HUES64 (cell line): Measurements from ENCODE around the gene TMEM144.

ENCODE experiments used
- H3K27ac ChIP-seq: 2 replicates; pipeline ENCODE4 v1.7.0; 2013; ENCODE audit warnings: low read depth, low read length, inconsistent platforms
- H3K27me3 ChIP-seq: 2 replicates; pipeline ENCODE4 v1.6.1; 2013; ENCODE audit warnings: mild to moderate bottlenecking, low read length; ENCODE audit not compliant: insufficient read depth
- H3K36me3 ChIP-seq: 2 replicates; pipeline ENCODE4 v1.6.1; 2013; ENCODE audit warnings: mild to moderate bottlenecking, low read length; ENCODE audit not compliant: insufficient read depth
- H3K4me1 ChIP-seq: 2 replicates; pipeline ENCODE4 v1.6.1; 2013; ENCODE audit warnings: mild to moderate bottlenecking, low read length, moderate library complexity; ENCODE audit not compliant: insufficient read depth
- H3K4me3 ChIP-seq: 2 replicates; pipeline ENCODE4 v1.5.1; 2013; ENCODE audit warnings: mild to moderate bottlenecking, low read length, moderate library complexity
- H3K9ac ChIP-seq: 2 replicates; pipeline ENCODE4 v1.6.1; 2013; ENCODE audit warnings: mild to moderate bottlenecking, low read depth, low read length
- H3K9me3 ChIP-seq: 2 replicates; pipeline ENCODE4 v1.6.1; 2013; ENCODE audit warnings: low read depth, low read length; ENCODE audit not compliant: insufficient read depth
- WGBS: fragments of 150-250, 120-280 bp; methylation state at CpG from one replicate; pipeline ENCODE4 v1.1.7; 2013; ENCODE audit warnings: missing lambda C conversion rate; 5-methylcytosine and 5-hydroxymethylcytosine counted together

The TMEM144 gene

DNA sequence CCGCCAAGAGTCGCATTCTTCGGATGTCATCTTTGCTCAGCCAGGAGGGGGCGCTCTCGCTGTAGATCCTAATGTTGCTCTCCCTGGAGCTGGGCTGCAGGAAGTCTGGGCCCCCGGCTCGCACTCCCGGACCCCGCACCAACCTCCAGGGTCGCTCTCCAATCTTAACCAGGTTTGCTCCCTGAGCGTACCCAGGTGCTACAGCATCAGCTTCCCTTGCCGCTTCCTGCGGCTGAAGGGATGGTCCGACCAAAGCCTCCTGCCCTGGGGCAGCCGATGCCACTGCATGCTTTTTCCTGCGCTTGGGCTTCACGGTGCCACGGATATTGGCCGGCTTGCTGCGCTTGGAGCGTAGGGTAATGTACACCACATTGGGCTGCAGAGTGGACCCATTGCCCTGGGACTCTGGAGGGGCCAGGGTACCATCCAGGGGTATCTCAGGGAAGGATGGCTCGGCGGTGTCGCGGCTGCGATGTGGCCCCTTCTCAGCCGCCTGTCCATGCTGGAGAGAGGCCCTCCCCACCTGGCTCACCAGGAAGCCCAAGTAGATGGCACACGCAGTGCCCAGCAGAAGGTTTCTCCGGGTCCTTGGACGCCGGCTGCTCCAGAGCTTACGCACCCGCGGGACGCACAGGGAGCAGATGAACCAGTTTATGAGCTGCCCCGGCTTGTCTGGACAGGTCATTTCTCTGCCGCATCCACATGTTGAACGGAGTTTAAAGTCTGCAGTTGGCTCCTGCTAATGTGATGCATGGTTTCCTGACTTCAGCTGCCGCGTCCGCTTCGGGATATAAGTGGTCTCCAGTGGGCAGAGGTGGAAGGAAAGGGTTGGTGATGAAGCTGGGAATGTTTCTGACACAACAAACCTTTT is 39.4 kb upstream of the TMEM144 start:
- 96% methylated on average over 42 of the region's 42 CpGs for whole genome bisulfite sequencing

DNA sequence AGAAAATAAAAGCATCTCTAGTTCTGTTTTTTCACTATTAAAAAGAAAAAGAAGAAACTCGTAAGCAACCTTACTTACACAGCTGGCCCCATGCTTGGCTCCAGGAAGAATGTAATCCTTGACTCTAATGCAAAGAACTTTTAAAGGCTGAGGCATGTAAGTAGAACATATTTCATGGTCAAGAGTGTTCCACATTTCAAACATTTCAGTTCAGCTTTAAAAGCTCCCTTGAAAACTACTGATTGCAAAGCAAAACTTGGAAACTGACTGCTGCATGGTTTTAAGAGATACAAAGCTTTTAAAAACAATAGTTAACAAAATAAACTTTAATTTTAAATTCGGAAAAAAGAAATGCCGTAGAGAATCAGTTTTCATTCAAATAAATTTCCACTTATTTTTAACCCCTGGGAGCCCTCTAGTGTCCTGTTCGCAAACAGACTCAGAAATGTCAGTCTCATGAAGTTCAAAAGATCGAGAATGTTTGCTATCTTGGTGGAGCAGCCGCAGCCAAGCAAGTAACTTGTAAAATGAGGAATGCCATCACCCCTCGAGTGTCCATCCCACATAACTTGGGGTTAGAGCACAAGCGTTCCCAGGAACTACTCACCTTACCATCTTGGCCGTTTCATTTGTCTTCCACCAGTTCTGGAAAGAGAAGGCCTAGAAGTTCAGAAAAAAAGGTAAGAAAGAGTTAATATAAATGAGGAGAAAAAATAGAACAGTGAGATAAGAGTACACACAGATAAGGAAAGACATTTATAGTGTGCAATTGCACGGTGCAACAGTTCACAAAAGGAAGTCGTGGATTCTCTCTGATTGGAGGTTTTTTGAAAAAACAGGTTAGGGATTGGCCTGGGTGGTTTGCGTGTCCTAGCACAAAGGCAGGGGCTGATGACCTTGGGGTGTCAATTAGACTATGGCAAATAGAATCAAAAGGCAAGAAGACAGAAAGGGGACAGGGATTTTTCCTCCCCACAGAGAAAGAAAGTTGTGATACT is 37.7 kb upstream of the TMEM144 start, which contains the start of gene GASK1B:
GASK1B (minus strand) TSS at position 765 of the 998 bp plus-strand sequence. CDS start 1,650 bp downstream, outside the sequence.
- Histone ChIP-seq H3K27me3 (no peaks in the 10 kb centered on the region), H3K4me3 (peak within 1 kb of the TSS; percentile 26; the same call in 1 of the 2 replicates), H3K9me3 (no peaks in the 10 kb centered on the region), H3K27ac (no peak within 1 kb of the TSS), H3K9ac (no peak within 1 kb of the TSS), H3K36me3 (no peaks in the 10 kb centered on the region), H3K4me1 (peaks cover 2% of the 10 kb centered on the region; the same call in 1 of the 2 replicates)
- 53% methylated on average over 11 of the region's 12 CpGs for WGBS

More for the DNA sequence above, 39.4 kb upstream of the TMEM144 start:
- Histone ChIP-seq H3K4me3 (no peak overlapping the region), H3K9ac (no peak overlapping the region), H3K36me3 (no peaks in the 10 kb centered on the region), H3K4me1 (peaks cover 2% of the 10 kb centered on the region; the same call in 1 of the 2 replicates), H3K27ac (no peak overlapping the region), H3K9me3 (no peaks in the 10 kb centered on the region), H3K27me3 (no peaks in the 10 kb centered on the region)

DNA sequence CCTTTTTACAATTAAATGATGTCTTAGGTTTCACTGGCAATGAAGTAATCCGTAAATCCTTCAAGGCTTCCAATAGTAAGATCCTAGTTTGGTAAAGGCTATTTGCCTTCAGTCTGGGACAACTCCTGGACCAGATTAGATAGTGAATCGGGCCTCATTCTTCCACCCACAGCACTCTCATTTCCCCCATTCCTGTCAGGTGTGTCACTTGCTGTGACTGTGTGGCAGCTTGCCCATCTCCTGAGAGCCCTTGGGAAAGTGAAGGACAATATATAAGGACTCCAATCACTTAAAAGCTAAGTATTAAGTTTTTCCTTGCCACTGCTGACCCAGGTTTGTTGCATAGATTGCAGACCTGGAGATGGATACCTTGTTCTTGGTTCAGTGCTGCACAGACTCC is 34.2 kb upstream of the TMEM144 start:
- 77% methylated on average over 2 of the region's 2 CpGs for WGBS
- H3K4me1 ChIP-seq = peaks cover 2% of the 10 kb centered on the region; the same call in 1 of the 2 replicates
- H3K36me3 ChIP-seq = no peaks in the 10 kb centered on the region
- H3K9ac ChIP-seq = no peak overlapping the region
- no peak overlapping the region for H3K27ac ChIP-seq
- H3K9me3 ChIP-seq = no peaks in the 10 kb centered on the region
- no peak overlapping the region for H3K4me3 ChIP-seq
- H3K27me3 ChIP-seq = no peaks in the 10 kb centered on the region

DNA sequence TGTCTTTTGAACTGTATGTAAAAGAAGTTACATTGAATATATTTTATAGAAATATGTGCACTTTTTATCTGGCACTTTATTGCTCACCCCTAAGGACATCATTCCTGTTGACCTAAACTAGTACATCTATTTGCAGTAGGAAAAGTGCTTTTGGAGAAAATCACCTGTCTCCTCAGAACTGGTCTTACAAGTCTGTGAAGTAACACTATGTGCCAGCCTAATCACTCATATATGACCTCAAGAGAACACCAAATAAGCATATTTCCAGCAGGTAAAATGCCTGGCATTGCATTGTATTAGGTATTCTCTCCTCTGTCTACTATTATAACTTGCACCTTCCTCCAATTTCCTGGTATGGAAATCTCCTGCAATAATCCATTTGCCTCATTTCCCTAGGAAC is 33.5 kb upstream of the TMEM144 start:
- no peak overlapping the region for H3K27ac ChIP-seq
- no peak overlapping the region for H3K9ac ChIP-seq
- H3K4me3 ChIP-seq = no peak overlapping the region
- no peaks in the 10 kb centered on the region for H3K36me3 ChIP-seq
- peaks cover 2% of the 10 kb centered on the region; the same call in 1 of the 2 replicates for H3K4me1 ChIP-seq
- H3K9me3 ChIP-seq = no peaks in the 10 kb centered on the region
- no peaks in the 10 kb centered on the region for H3K27me3 ChIP-seq

DNA sequence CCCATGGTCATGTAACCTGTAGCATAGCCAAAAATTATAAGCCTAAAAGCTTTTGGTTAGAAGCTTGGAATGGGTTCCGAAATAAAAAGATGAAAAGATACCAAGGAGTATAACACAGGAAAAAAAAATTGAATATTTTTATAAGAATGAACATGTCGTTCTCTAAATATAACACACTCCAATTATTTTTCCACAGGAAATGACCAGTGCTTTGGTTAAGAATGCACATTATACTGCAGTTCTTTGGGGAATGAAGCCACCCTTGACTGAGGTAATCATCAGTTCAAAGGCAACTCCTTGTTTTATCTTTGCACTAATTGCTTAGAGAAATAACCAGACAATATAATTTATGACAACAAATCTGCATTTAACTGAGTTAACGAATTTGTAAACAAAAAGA is 30.8 kb upstream of the TMEM144 start:
- H3K9me3 ChIP-seq = no peaks in the 10 kb centered on the region
- no peak overlapping the region for H3K27ac ChIP-seq
- no peak overlapping the region for H3K9ac ChIP-seq
- 100% methylated on average over 3 of the region's 3 CpGs for WGBS
- no peak overlapping the region for H3K4me3 ChIP-seq
- no peaks in the 10 kb centered on the region for H3K36me3 ChIP-seq
- H3K4me1 ChIP-seq = no peaks in the 10 kb centered on the region
- no peaks in the 10 kb centered on the region for H3K27me3 ChIP-seq

DNA sequence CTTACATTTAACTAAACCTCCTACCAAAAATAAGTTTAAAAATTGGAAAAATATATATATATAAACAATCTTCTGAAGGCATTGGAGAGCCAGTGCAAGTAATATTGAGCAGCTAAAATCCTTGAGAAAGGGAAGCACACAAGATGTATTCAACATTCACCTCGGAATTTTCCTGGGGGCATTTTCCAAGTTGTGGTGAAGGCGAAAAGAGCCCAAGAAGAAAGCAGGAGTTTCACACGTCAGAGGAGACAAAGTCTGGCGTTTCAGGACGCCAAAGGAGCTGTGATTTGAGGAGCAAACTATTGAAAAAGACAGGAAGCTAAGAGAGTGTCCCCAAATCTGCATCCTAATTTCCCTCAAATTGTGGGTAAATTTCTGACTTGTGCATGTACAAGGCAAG is 28.4 kb upstream of the TMEM144 start:
- H3K36me3 ChIP-seq = no peaks in the 10 kb centered on the region
- no peaks in the 10 kb centered on the region for H3K9me3 ChIP-seq
- no peak overlapping the region for H3K27ac ChIP-seq
- H3K9ac ChIP-seq = no peak overlapping the region
- H3K4me1 ChIP-seq = no peaks in the 10 kb centered on the region
- H3K4me3 ChIP-seq = no peak overlapping the region
- 78% methylated on average over 5 of the region's 5 CpGs for WGBS
- no peaks in the 10 kb centered on the region for H3K27me3 ChIP-seq

DNA sequence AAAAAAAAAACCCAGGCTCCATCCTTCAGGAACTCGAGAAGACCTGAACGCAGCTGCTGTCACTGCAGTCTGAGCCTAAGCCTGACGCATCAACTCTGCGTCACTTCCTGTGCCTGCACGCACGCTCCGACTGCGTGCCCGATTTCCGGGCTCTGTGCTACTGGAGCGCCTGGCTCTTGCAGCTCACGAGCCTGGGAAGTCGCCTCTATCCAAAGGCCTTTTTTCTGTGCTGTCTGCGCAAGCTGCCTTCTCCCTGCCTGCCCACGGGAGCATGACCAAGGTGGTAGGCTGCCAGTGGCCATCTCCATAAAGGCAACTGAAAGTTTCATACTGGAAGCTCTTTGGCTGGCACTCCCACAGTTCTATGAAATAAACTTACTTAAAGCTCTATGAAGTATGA is 27.6 kb upstream of the TMEM144 start:
- H3K36me3 ChIP-seq = no peaks in the 10 kb centered on the region
- WGBS = 95% methylated on average over 15 of the region's 15 CpGs
- H3K9me3 ChIP-seq = no peaks in the 10 kb centered on the region
- no peak overlapping the region for H3K4me3 ChIP-seq
- H3K27me3 ChIP-seq = no peaks in the 10 kb centered on the region
- no peak overlapping the region for H3K9ac ChIP-seq
- no peaks in the 10 kb centered on the region for H3K4me1 ChIP-seq
- no peak overlapping the region for H3K27ac ChIP-seq

DNA sequence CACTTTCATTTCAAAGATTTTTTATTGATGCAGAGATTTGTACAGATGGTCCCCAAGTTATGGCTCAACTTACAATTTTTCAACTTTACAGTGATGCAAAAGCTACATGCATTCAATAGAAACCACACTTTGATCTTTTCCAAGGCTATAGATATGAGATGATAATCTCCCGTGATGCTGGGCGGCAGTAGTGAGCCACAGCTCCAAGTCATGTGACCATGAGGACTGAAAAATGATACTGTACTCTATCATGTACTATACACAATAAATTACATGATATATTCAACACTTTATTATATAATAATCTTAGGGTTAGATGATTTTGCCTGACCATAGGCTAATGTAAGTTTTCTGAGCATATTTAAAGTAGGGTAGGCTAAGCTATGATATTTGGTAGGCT is 23.5 kb upstream of the TMEM144 start:
- Histone ChIP-seq H3K4me3 (no peak overlapping the region), H3K4me1 (no peaks in the 10 kb centered on the region), H3K9ac (no peak overlapping the region), H3K27me3 (no peaks in the 10 kb centered on the region), H3K36me3 (no peaks in the 10 kb centered on the region), H3K27ac (no peak overlapping the region), H3K9me3 (no peaks in the 10 kb centered on the region)
- 94% methylated on average over 2 of the region's 2 CpGs for WGBS

DNA sequence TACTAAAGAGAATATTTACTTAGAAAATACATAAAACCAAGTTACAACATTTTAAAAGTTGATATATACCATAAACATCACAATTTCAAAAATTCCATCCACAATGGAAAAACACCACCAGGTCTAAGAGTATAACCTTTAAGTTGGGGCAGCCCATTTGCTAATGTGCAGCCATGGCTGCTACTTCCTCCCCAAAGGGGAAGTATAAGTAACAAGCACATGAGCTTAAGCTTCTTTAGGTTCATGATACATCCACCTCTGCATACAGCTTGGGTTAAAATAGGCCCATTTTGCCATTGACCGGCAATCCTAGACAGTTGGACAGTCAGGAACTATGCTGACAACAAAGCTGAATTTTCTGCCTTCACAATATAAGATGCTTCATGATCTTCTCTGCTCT is 20.9 kb upstream of the TMEM144 start:
- Histone ChIP-seq H3K4me1 (no peaks in the 10 kb centered on the region), H3K4me3 (no peak overlapping the region), H3K9ac (no peak overlapping the region), H3K36me3 (no peaks in the 10 kb centered on the region), H3K27ac (no peak overlapping the region), H3K9me3 (no peaks in the 10 kb centered on the region), H3K27me3 (no peaks in the 10 kb centered on the region)
- WGBS = 96% methylated on average over 1 of the region's 1 CpG

DNA sequence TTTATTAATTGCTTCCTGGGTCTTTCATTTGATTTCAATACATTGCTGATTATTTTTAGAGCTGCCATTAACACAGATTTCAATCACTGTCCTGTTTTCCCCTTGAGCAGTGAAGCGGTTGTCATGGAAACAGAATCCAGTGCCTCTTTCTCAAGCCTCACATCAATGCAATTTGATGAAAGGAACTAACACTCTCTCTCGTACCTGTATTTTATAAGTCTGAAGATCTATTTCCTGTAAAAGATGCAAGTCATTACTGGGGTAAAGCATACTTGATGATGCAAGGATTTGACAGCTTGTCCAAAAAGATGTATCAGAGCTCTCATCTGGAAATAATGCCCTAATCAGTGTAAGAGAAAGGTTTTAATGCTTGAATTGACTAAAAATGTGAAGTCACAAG is 19.6 kb upstream of the TMEM144 start:
- H3K9ac ChIP-seq = no peak overlapping the region
- no peaks in the 10 kb centered on the region for H3K27me3 ChIP-seq
- no peak overlapping the region for H3K4me3 ChIP-seq
- 97% methylated on average over 2 of the region's 2 CpGs for WGBS
- H3K27ac ChIP-seq = no peak overlapping the region
- H3K4me1 ChIP-seq = no peaks in the 10 kb centered on the region
- no peaks in the 10 kb centered on the region for H3K36me3 ChIP-seq
- no peaks in the 10 kb centered on the region for H3K9me3 ChIP-seq
